Fibroblast of the aortic adventitia (primary cell): Measurements from ENCODE around the gene AVPR2. TPM values are rescaled to one million over a fixed set of nuclear protein-coding genes. Genes with fewer than 3 reads are reported as not detected.

ENCODE experiments used
- DNase-seq: peaks from one replicate; pipeline ENCODE4 v3.0.0-alpha.2; 2010; ENCODE audit warnings: low read depth
- H3K4me3 ChIP-seq: 2 replicates; pipeline ENCODE4 v1.5.1; 2011; ENCODE audit warnings: low read depth, mild to moderate bottlenecking, control low read depth, low read length, moderate library complexity
- total RNA-seq: library from RNA; depleted of rRNA; stranded (reverse); fragments of >200 nt; gene quantifications from 2 replicates; pipeline ENCODE4 v1.2.3, GENCODE V29; 2012; ENCODE audit warnings: low replicate concordance
- TF ChIP-seq, protein P1 (sequence below): IDR thresholded peaks from 2 replicates; pipeline ENCODE4 v1.5.1; 2011; ENCODE audit warnings: mild to moderate bottlenecking, low read length, control low read depth, inconsistent platforms; ENCODE audit not compliant: insufficient read depth

Gene AVPR2
- total RNA-seq, 1 donor, result not detected

DNA sequence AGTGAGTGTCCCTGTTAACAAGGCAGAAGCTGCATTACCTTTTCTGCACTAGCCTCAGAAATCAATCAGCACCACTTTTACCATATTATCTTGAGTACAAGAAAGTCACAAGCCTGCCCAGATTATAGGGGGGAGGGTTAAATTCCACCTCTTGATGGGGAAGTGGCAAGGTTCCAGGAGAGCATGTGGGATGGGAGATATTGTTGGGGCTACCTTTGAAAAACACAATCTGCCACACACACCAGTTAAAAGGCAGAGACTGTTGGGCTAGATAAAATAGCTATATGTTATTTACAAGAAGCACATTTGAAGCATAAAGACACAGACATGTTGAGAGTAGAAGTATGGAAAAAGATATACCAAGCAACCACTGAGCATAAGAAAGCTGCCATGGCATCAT is 6.6 kb upstream of the AVPR2 start:
- no peak overlapping the region for H3K4me3 ChIP-seq
- TF ChIP-seq, protein P1, sequence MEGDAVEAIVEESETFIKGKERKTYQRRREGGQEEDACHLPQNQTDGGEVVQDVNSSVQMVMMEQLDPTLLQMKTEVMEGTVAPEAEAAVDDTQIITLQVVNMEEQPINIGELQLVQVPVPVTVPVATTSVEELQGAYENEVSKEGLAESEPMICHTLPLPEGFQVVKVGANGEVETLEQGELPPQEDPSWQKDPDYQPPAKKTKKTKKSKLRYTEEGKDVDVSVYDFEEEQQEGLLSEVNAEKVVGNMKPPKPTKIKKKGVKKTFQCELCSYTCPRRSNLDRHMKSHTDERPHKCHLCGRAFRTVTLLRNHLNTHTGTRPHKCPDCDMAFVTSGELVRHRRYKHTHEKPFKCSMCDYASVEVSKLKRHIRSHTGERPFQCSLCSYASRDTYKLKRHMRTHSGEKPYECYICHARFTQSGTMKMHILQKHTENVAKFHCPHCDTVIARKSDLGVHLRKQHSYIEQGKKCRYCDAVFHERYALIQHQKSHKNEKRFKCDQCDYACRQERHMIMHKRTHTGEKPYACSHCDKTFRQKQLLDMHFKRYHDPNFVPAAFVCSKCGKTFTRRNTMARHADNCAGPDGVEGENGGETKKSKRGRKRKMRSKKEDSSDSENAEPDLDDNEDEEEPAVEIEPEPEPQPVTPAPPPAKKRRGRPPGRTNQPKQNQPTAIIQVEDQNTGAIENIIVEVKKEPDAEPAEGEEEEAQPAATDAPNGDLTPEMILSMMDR, result no peak
- no peak for DNase-seq

DNA sequence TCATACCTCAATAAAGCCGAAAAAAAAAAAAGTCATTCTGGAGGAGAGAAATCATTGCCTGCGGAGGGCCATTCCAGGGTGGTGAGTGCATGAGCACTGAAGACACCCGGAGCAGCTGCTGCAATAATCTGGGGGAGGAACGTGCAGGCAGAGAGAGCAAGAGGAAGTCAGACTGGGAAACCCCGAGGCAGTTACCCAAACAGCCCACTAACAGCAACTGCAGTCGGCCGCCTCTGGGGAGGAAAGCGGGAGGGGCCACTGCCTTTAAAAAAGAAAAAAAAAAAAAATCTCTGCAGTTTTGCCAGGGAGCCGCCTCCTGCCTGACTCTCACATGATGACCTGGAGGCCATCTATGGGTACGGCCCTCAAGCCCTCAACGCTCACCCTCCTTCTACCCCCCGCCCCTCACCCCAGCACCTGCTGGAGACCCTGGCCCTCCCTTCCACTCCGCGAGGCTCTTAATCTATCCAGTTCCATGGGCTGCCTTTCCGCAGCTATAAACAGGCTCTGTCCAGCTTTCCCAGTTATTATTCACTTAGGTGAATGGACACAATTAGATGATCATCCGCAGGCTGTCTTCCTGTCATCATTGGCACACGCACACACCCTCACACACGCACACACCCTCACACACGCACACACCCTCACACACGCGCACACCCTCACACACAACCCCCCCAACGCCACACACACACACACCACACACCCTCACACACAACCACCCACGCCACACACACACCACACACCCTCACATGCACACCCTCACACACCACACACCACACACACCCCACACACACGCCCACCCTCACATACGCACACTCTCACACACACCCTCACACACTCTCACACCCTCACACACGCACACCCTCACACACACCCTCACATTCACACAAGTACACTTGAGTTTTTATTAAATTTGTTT is 3.4 kb upstream of the AVPR2 start:
- DNase-seq, result peak; percentile 75
- TF ChIP-seq, protein P1, result no peak
- no peak overlapping the region for H3K4me3 ChIP-seq

GRCh38 chrX:153901753-153902140 is 2.7 kb upstream of the AVPR2 start:
- H3K4me3 ChIP-seq, result no peak overlapping the region
- DNase-seq, result no peak
- TF ChIP-seq, protein P1, result no peak

- TF ChIP-seq, protein P1, result no peak
- no peak overlapping the region for H3K4me3 ChIP-seq
- DNase-seq, result no peak
These were observed 2.1 kb upstream of the AVPR2 start for GRCh38 chrX:153902385-153902784.

DNA sequence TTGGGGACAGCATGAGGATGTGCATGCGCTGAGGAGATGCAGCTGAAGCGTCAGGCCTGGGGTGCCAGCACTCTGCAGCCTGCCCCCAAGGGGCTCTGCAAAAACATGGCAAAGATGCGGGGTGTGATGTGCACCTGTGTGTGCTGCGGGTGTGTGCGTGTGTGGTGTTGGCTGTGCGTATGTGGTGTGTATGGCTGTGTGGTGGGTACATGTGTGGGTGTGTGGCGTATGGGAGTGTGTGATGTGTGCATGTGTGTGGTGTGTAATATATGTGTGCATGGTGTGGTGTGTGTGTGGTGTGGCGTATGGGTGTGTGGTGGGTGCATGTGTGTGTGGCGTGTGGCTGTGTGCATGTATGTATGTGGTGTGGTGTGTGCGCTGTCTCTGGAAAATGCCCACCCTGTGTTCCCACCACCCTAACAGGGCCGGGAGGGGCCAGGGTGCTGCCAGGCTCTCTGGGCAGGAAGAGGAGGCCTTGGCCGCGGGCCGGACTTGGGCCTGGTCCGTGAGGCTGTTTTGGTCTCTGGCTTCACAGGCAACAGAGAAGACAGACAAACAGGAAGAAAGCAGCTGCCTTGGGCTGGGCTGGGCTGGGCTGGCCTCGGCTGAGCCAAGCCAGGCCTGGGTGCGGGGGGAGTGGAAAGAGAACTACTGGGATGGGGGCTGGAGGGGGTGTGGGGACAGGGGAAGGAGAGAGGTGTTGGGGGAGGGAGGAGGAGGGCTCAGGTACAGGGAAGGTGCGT is 1.1 kb upstream of the AVPR2 start:
- TF ChIP-seq, protein P1, result no peak
- H3K4me3 ChIP-seq, result no peak overlapping the region
- no peak for DNase-seq

- DNase-seq, result no peak
- TF ChIP-seq, protein P1, result no peak
- no peak overlapping the region for H3K4me3 ChIP-seq
These were observed 1.1 kb downstream of the AVPR2 start for GRCh38 chrX:153905481-153906095.
